Left lobe of liver (tissue), 2 donors: ENCODE measurements around the gene ERCC3. TPM values are rescaled to one million over a fixed set of nuclear protein-coding genes. Genes with fewer than 3 reads are reported as not detected.
A peak's percentile ranks its signal among the peaks of the same experiment; 100 is the strongest.

Experiments used
- ATAC-seq: fragments of 200-7000 bp; cut with Tn5 transposase; one replicate; pipeline ENCODE4 v1.9.1; 2020; ENCODE audit warnings: mild to moderate bottlenecking, moderate library complexity
- DNase-seq: peaks from one replicate; pipeline ENCODE4 v3.0.0-alpha.2; 2020; ENCODE audit warnings: low spot score
- total RNA-seq: library from RNA; stranded (reverse); gene quantifications from one replicate; pipeline ENCODE4 v1.2.1, GENCODE V29; 2021
- donor health status: DM: no; HTN: no; CAD: no; lungs with moderate emphysema.
- donor health status: DM: no; HTN: yes; CAD: no.

The ERCC3 gene
- total RNA-seq: 15.1 TPM

- peak; percentile 75 for DNase-seq
Measured at GRCh38 chr2:127293748-127294562, at the start of gene ERCC3. Gene ERCC3, minus strand, starts transcription at chr2:127294144. Its CDS starts 63 bp downstream, at chr2:127294081.

GRCh38 chr2:127343277-127343676, 49.3 kb upstream of the ERCC3 start:
- DNase-seq (no peak), ATAC-seq (peak; percentile 84)

More at GRCh38 chr2:127293748-127294562, at the start of gene ERCC3:
- peak; percentile 96 for ATAC-seq

GRCh38 chr2:127342101-127342500, 48.2 kb upstream of the ERCC3 start:
- ATAC-seq (no peak), DNase-seq (no peak)

GRCh38 chr2:127332335-127332734, 38.4 kb upstream of the ERCC3 start:
- DNase-seq: no peak
- no peak for ATAC-seq

GRCh38 chr2:127330753-127331152, 36.8 kb upstream of the ERCC3 start:
- no peak for DNase-seq
- no peak for ATAC-seq

- peak; percentile 86 for ATAC-seq
Measured at GRCh38 chr2:127326289-127326945, 32.5 kb upstream of the ERCC3 start.

GRCh38 chr2:127324635-127325034, 30.7 kb upstream of the ERCC3 start:
- DNase-seq (no peak), ATAC-seq (peak; percentile 79)

More at GRCh38 chr2:127326289-127326945, 32.5 kb upstream of the ERCC3 start:
- DNase-seq: no peak

GRCh38 chr2:127321303-127321702, 27.4 kb upstream of the ERCC3 start:
- ATAC-seq (no peak), DNase-seq (no peak)

GRCh38 chr2:127320586-127321275, 26.8 kb upstream of the ERCC3 start:
- DNase-seq (no peak), ATAC-seq (no peak)

- ATAC-seq (no peak), DNase-seq (no peak)
Measured at GRCh38 chr2:127320067-127320466, 26.1 kb upstream of the ERCC3 start.

- ATAC-seq: no peak
Measured at GRCh38 chr2:127314193-127314988, 20.4 kb upstream of the ERCC3 start.

GRCh38 chr2:127313406-127313805, 19.5 kb upstream of the ERCC3 start:
- DNase-seq: no peak
- ATAC-seq: no peak

More at GRCh38 chr2:127314193-127314988, 20.4 kb upstream of the ERCC3 start:
- DNase-seq: no peak

- ATAC-seq: peak; percentile 34
- DNase-seq: no peak
Measured at GRCh38 chr2:127310980-127311379, 17.0 kb upstream of the ERCC3 start.

- ATAC-seq (no peak), DNase-seq (no peak)
Measured at GRCh38 chr2:127309468-127309867, 15.5 kb upstream of the ERCC3 start.

GRCh38 chr2:127308586-127309138, 14.7 kb upstream of the ERCC3 start:
- DNase-seq (no peak), ATAC-seq (no peak)

- peak; percentile 68 for ATAC-seq
Measured at GRCh38 chr2:127305990-127306585, 12.1 kb upstream of the ERCC3 start.

GRCh38 chr2:127302168-127302567, 8.2 kb upstream of the ERCC3 start:
- no peak for ATAC-seq
- DNase-seq: no peak

More at GRCh38 chr2:127305990-127306585, 12.1 kb upstream of the ERCC3 start:
- DNase-seq: no peak

- ATAC-seq (peak; percentile 8), DNase-seq (no peak)
Measured at GRCh38 chr2:127293386-127293747, 577 bp downstream of the ERCC3 start.

- no peak for ATAC-seq
- DNase-seq: no peak
Measured at GRCh38 chr2:127288274-127288673, 5.7 kb downstream of the ERCC3 start.

- no peak for ATAC-seq
- no peak for DNase-seq
Measured at GRCh38 chr2:127283275-127283674, 10.7 kb downstream of the ERCC3 start.
